GM18909 (cell line): Measurements from ENCODE around the gene MMUT.
"Not testable (repeated sequence)": the region's sequence is repeated elsewhere in the genome, so short reads cannot be mapped to it uniquely, and the experiment has no call there.

Experiments used
- ATAC-seq: cut with Tn5 transposase; IDR thresholded peaks from one replicate; pipeline ENCODE4 v1.9.1; 2021; ENCODE audit warnings: mild to moderate bottlenecking; ENCODE audit not compliant: unreplicated experiment, poor library complexity

The MMUT gene

DNA sequence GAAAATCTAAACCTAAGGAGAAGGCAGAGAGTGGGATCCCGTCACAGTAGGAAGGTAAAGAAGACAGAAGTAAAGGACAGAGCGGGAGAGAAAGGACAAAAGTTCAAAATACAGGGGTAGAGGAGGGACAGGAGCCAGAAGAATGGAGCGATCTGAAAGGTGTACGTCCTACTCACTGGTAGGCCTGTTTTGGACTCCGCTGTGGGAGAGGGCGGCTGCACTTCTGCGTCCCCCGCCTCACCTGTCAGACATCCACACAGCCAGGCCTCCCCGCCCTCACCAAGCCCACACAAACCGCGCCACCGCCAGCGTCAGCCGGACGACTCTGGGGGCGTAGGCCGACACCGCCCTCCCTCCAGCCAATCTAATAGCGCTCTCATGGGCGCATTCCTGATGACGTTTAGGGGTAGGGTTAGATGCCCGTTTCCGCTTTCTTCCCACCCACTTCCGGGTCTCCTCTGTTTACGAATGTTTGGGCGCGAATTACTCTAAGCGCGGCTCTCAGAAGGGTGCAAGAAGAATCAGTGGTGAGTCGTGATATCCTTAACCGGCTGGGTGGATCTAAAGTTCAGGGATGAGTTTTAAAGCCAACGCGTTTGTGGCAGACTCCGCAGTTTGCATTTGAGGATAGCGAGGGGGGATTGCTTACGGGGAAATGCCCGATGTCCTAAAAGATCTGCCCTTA is at the start of gene MMUT, which contains the start of gene CENPQ:
TSS of gene MMUT (minus strand) at position 327 of the 685 bp plus-strand sequence. CDS start 3,787 bp downstream, outside the sequence.
TSS of gene CENPQ (plus strand) at position 444 of the 685 bp plus-strand sequence. CDS start 6,807 bp downstream, outside the sequence.
- ATAC-seq = peak; percentile 99

DNA sequence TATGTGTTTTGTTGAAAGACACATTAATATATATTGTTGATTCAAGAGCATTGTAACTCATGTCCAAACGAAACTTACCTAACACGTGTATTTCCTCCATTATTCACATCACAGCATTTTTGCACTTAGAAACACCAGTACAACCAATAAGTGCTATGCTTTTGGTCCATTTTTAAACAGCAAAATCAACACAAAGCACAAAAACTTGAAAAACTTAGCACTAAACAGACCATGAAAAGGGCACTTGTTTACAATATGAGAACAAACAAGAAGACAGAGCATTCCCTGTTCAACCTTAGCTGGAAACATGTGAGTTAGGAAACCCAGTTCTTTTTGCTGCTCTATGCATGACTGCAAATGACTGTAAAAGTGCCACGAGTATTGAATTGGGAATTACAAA is 46.3 kb upstream of the MMUT start:
- no peak for ATAC-seq

DNA sequence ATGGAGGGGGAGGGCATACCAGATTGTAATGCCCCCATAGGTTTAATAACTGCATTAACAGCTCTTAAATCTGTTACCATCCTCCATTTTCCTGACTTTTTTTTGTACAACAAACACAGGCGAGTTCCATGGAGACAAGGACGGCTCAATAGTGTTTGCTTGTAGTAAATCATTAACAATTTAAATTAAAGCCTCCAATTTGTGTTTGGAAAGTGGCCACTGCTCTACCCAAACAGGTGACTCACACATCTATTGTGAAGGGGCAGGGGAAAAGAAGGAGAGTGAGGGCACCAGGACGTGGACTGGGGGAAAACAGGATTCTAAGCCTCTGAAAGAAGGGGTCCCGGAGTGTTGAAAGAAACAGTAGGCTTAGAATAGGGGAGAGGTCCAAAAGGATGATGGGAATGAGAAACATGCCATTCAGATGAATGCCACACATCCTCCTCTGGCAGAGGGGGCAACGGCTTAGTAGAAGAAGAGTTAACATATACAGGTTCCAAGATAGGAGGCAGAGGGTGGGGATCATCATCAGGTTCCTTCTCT is 43.6 kb upstream of the MMUT start:
- ATAC-seq = no peak

- no peak for ATAC-seq
Observed at GRCh38 chr6:49504666-49505065, 41.6 kb upstream of the MMUT start.

GRCh38 chr6:49499623-49500022 is 36.6 kb upstream of the MMUT start, which contains the start of gene GLYATL3:
Gene GLYATL3, plus strand, starts transcription at chr6:49499923. Its CDS starts 12,068 bp downstream, at chr6:49511991.
- ATAC-seq = no peak

- ATAC-seq = no peak
Observed at GRCh38 chr6:49499126-49499525, 36.1 kb upstream of the MMUT start.

- ATAC-seq = no peak
Observed at GRCh38 chr6:49497304-49497703, 34.3 kb upstream of the MMUT start.

DNA sequence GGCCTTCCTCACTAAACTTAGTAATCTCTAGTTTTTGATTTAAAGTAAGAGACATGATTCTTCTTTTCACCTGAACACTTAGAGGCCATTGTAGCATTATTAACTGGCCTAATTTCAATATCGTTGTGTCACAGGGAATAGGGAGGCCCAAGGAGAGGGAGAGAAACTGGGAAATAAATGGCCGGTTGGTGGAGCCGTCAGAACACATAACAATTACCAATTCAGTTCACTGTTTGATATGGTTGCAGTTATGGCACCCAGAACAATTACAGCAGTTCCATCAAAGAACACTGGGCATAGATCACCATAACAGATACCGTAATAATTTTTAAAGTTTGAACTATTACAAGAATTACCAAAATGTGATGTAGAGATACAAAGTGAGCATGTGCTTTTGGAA is 27.6 kb upstream of the MMUT start:
- ATAC-seq = no peak

- not testable (repeated sequence) for ATAC-seq
Observed at GRCh38 chr6:49483380-49483779, 20.3 kb upstream of the MMUT start.

GRCh38 chr6:49481846-49482245 is 18.8 kb upstream of the MMUT start:
- not testable (repeated sequence) for ATAC-seq

GRCh38 chr6:49479308-49479970 is 16.4 kb upstream of the MMUT start:
- ATAC-seq = no peak

DNA sequence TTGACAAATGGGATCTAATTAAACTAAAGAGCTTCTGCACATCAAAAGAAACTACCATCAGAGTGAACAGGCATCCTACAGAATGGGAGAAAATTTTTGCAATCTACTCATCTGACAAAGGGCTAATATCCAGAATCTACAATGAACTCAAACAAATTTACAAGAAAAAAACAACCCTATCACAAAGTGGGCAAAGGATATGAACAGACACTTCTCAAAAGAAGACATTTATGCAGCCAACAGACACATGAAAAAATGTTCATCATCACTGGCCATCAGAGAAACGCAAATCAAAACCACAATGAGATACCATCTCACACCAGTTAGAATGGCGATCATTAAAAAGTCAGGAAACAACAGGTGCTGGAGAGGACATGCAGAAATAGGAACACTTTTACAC is 13.5 kb upstream of the MMUT start:
- ATAC-seq = not testable (repeated sequence)

DNA sequence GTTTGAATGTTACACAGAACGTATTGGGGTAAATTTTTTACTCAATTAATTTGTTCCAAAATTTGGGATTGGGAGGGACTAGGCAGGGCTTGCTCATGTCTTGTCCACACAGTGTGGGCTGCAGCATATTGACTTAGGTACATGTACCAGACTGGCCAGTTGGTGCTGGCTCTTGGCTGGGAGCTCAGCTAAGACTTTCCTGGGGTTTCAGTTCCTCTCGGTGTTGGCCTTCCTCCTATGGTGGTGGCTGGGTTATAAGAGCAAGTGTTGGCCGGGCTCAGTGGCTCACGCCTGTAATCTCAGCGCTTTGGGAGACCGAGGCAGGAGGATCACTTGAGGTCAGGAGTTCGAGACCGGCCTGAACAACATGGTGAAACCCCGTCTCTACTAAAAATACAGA is 5.0 kb upstream of the MMUT start:
- no peak for ATAC-seq

DNA sequence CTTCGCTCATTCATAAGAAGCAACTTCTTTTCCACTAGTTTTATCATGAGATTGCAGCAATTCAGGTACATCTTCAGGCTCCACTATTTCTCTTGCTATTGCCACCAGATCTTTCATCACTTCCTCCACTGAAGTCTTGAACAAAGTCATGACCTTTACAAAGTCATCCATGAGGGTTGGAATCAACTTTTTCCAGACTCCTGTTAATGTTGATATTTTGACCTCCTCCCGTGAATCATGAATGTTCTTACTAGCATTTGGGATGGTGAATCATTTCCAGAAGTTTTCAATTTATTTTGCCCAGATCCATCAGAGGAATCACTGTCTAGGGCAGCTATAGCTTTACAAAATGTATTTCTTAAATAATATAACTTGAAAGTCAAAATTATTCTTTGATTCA is 1.6 kb upstream of the MMUT start:
- ATAC-seq = no peak

GRCh38 chr6:49463612-49463967 is 537 bp upstream of the MMUT start:
- peak; percentile 5 for ATAC-seq

DNA sequence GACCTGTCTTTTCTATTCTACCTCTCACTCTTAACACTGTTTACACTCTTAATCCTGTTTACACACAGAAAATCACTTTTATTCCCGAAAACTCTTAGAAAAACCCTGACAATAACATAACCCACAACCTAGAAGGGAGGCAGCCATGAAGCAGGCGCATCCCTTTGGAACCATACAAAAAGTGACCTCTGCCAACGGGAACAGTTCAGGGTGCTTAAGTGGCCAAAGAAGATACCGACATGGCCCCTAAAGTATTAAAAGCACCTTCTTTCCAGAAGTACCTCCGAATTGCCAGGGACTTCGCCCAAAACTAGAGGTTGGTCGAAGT is 490 bp downstream of the MMUT start:
- peak; percentile 10 for ATAC-seq

- ATAC-seq = no peak
Observed at GRCh38 chr6:49462071-49462470, 982 bp downstream of the MMUT start.

DNA sequence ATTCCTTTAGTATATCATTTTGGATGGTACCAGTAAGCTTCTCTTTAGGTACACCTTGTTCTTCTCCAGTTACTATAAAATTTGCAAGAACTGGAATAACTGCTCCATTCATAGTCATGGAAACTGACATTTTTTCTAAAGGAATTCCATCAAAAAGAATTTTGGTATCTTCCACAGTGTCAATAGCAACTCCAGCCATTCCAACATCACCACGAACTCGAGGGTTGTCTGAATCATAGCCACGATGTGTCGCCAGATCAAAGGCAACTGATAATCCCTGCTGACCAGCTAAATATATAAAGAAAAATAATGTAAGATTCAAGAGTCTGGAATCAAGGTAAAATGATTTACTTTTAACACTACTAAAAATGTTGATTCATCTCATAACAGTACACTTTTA is 5.3 kb downstream of the MMUT start:
- ATAC-seq = no peak

GRCh38 chr6:49454787-49455709 is 8.0 kb downstream of the MMUT start:
- ATAC-seq = peak; percentile 82

GRCh38 chr6:49453221-49453620 is 9.8 kb downstream of the MMUT start:
- ATAC-seq = no peak

DNA sequence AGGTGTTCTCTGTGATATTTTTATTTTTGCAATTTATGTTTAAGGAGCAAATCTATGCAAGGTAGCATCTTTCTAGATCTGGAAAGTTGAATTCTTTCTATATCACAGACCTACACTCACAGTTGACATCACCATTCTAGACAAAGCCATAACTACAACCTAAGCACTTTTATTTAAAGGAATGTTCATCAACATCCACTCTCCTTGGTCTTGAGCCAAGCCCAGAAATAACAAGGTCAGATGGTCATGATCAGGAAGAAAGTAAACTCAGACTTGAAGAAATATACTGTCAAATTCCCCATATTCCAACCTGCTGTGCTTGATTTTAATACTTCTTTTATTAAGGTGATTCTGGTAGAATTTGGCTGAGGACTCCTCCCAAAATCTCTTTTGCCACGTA is 32.2 kb downstream of the MMUT start:
- no peak for ATAC-seq
